Subcutaneous adipose tissue (tissue), 4 donors: ENCODE results near the gene RAB15. TPM values are rescaled to one million over a fixed set of nuclear protein-coding genes. Genes with fewer than 3 reads are reported as not detected.

ENCODE experiments used
- total RNA-seq, 4 donors: library from RNA; depleted of rRNA; stranded (reverse); fragments of >200 nt; gene quantifications; one replicate each; pipeline ENCODE4 v1.1.0, GENCODE V29; 2016
- TF ChIP-seq, protein P1 (sequence below): fragments of 450-650 bp; IDR thresholded peaks from one replicate; pipeline ENCODE4 v1.5.1; 2016; ENCODE audit warnings: low read depth, mild to moderate bottlenecking, control low read depth, antibody characterized with exemption, moderate library complexity

RAB15 gene
- total RNA-seq, 4 donors from 2014 or later = 0.75 to 1.2 (median 0.93) TPM

DNA sequence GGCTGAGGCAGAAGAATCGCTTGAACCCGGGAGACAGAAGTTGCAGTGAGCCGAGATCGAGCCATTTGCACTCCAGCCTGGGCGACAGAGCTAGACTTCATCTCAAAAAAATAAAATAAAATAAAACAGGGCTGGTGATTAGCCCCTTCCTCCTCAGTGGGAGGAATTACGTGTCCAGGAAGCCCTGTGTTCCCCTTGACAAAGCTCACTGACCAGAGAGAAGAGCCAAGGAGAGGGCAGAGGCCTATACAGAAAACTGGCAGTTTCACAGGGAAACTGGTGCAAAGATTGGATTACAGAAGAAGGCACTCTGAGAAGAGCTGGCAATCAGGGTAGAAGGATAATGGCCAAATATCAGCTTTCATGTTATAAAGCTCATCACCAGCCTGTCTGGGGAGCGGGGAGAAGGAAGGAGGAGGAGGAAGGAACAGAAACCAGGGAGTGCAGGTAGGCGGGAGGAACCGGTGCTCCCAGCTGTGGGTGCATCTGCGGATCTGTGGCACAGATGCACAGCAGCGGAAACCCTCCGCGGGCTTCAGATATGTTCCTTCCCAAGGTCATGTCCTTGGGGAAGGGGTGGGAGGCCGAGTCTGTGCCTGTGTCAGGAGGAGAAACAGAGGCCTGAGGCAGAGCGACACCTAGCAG lies 6.7 kb downstream of the RAB15 start:
- TF ChIP-seq, protein P1, sequence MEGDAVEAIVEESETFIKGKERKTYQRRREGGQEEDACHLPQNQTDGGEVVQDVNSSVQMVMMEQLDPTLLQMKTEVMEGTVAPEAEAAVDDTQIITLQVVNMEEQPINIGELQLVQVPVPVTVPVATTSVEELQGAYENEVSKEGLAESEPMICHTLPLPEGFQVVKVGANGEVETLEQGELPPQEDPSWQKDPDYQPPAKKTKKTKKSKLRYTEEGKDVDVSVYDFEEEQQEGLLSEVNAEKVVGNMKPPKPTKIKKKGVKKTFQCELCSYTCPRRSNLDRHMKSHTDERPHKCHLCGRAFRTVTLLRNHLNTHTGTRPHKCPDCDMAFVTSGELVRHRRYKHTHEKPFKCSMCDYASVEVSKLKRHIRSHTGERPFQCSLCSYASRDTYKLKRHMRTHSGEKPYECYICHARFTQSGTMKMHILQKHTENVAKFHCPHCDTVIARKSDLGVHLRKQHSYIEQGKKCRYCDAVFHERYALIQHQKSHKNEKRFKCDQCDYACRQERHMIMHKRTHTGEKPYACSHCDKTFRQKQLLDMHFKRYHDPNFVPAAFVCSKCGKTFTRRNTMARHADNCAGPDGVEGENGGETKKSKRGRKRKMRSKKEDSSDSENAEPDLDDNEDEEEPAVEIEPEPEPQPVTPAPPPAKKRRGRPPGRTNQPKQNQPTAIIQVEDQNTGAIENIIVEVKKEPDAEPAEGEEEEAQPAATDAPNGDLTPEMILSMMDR = no peak

DNA sequence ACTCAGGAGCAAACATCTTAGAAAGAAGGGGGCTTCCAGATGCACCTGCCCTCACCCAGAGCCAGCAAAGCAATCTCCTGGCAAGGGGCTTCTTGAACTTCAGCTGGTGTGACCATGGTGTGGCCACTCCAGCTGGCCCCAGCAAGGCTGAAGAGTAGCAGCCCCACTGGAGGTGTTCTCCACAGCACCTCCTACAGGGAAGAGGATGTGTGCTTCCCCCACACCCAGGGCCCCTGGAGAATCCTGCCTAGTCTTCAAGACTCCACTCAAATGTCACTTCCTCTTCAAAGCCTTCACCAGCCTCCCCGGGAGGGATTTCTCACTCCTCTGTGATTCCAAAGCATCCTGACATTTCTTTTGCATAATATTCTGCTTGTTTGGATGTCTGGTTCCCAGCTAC lies 8.5 kb downstream of the RAB15 start:
- TF ChIP-seq, protein P1 = no peak

DNA sequence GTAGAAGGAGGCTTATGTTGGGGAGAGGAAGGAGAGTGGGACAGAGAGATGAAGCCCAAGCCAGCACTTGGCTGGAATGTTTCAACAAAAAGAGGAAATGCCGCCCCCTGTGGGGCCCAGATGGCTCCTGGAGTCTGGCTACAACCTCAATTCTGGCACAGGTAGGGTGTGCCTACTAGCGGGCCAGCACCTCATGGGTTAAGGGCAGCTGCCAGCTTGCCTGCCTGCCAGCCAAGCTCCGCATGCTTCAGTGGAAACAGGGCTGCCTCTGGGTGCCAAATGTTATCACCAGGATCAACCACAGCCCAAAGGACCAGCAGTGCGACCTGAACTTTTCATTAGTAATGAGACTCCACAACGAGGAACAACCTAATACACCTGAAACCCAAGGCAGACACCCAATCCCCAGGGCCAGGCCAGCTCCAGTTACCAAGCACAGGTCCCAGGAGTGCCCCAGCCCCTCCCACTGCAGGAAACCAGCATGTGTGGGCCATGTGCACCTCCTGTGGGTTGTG lies 11.3 kb downstream of the RAB15 start:
- TF ChIP-seq, protein P1 = no peak

DNA sequence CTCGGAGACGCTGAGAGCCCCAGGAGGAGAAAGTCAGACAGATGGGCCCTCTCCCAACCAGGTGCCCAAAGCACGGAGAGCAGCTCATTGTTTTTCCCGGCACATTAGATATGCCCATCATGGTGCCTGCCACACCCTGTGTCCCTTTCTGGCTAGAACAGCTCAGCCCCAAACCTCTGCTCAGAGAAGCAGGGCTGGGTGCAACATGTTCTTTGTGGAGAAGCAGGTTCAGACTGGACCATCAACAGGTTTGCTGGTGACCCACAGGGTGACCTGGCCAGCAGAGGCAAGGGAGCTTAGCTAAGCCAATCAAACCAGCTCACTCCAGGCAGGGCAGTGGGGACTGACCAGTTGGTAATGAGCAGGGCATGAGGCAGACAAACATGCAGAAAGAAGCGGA lies 13.4 kb downstream of the RAB15 start:
- TF ChIP-seq, protein P1 = no peak

DNA sequence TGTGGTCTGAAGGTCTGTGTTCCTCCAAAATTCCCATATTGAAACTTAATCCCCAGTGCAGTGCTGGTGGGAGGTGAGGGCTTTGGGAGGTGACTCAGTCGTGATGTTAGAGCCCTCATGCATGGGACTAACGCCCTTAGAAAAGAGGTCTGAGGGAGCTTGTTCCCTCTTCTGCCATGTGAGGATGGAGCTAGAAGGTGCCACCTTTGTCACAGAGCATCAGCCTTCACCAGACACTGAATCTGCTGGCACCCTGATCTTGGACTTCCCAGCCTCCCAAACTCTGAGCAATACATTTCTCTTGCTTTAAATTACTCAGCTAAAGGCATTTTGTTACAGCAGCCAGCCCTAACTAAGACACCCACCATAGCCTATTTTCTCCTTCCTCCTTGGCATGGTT lies 13.9 kb downstream of the RAB15 start:
- TF ChIP-seq, protein P1 = no peak

DNA sequence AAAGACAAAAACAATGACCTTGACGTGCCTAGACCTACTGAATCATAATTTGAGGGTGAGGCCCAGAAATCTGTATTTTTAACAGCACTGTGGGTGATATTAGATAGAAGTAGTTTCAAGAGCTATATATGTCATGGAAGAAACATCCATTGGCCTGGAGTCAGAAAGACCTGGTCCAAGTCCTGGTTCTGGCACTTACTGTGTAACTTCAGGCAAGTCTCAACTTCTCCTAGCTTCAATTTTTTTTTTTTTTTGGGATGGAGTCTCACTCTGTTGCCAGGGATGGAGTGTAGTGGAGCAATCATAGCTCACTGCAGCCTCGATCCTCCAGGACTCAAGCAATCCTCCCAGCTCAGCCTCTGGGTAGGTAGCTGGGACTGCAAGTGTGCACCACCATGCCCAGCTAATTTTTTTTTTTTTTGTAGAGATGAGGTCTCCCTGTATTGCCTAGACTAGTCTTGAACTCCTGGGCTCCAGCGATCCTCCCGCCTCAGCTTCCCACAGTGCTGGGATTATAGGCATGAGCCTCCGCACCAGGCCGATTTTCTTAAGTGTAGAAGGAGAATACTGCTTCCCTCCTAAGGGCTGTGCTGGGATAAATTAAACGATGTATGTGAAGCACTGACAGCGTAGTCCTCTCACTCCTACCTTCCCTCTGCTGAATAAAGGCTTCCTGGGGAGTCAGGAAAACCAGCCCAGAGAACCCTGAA lies 15.3 kb downstream of the RAB15 start:
- TF ChIP-seq, protein P1 = no peak

DNA sequence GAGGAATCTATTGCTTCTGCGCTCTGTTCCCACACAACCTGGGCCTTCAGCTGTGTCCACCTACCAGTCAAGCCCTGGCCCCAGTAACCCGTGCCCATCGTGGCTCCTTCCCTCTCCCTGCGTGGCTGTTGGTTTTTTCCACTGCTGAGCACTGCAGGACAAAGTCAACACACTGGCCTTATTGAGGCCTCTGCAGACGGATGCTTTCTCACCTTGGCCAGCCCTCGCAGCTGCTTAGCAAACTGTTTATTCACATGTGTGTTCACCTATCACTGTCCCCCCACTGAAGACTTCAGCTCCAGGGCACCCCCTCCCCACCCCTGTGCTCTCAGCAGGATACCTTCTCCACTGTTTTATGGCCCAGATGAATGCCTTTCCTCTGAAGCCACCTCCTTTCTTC lies 16.8 kb downstream of the RAB15 start:
- TF ChIP-seq, protein P1 = no peak
